ENCODE measurements around the gene SLC30A7.

The SLC30A7 gene

GRCh38 chr1:101002551-101002950, 106.7 kb downstream of the SLC30A7 start:
- Mint-ChIP-seq H3K9me3 (peaks cover 9% of the 10 kb centered on the region), H3K27ac (no peak overlapping the region), H3K4me3 (no peak overlapping the region), H3K4me1 (ENCODE audit: low read depth) (peaks cover 61% of the 10 kb centered on the region), H3K27me3 (no peaks in the 10 kb centered on the region), H3K36me3 (ENCODE audit: low read depth) (peaks cover 83% of the 10 kb centered on the region)
- DNase-seq, result no peak

- H3K27me3 Mint-ChIP-seq, result no peaks in the 10 kb centered on the region
- H3K4me1 Mint-ChIP-seq (ENCODE audit: low read depth), result peaks cover 63% of the 10 kb centered on the region
- no peak overlapping the region for H3K4me3 Mint-ChIP-seq
- peaks cover 82% of the 10 kb centered on the region for H3K36me3 Mint-ChIP-seq (ENCODE audit: low read depth)
- no peak for DNase-seq
- peak overlapping the region; percentile 69 for H3K27ac Mint-ChIP-seq
- H3K9me3 Mint-ChIP-seq, result peaks cover 9% of the 10 kb centered on the region
Observed at GRCh38 chr1:101003012-101003650, 107.2 kb downstream of the SLC30A7 start.

GRCh38 chr1:101004061-101004460, 108.2 kb downstream of the SLC30A7 start:
- H3K4me3 Mint-ChIP-seq, result no peak overlapping the region
- H3K9me3 Mint-ChIP-seq, result peaks cover 9% of the 10 kb centered on the region
- peaks cover 83% of the 10 kb centered on the region for H3K36me3 Mint-ChIP-seq (ENCODE audit: low read depth)
- no peaks in the 10 kb centered on the region for H3K27me3 Mint-ChIP-seq
- peaks cover 63% of the 10 kb centered on the region for H3K4me1 Mint-ChIP-seq (ENCODE audit: low read depth)
- no peak overlapping the region for H3K27ac Mint-ChIP-seq
- no peak for DNase-seq

- Mint-ChIP-seq H3K4me3 (no peak overlapping the region), H3K27ac (no peak overlapping the region), H3K27me3 (no peaks in the 10 kb centered on the region), H3K36me3 (ENCODE audit: low read depth) (peaks cover 87% of the 10 kb centered on the region), H3K4me1 (ENCODE audit: low read depth) (peaks cover 63% of the 10 kb centered on the region), H3K9me3 (peaks cover 9% of the 10 kb centered on the region)
- DNase-seq, result no peak
Observed at GRCh38 chr1:101004670-101005069, 108.8 kb downstream of the SLC30A7 start.

DNA sequence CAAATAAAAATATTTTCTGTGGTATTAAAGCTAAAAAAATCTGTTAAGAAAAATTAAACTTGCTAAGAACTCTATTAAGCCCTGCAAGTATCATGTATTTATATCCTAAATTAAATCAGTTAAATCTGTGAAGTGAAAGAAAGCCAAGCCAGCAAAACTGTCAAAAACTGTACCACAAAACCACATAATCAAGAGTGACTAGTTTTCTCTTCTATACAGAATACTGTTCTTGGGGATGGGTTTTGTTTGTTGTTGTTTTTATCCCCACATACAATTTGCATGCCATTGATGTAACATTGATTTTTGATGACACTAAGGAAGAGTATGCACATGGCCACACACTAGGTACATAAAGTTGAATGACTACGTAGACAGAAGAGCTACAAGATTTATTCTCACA, 109.3 kb downstream of the SLC30A7 start:
- H3K27ac Mint-ChIP-seq, result peak overlapping the region; percentile 53
- H3K27me3 Mint-ChIP-seq, result no peaks in the 10 kb centered on the region
- no peak overlapping the region for H3K4me3 Mint-ChIP-seq
- peaks cover 87% of the 10 kb centered on the region for H3K36me3 Mint-ChIP-seq (ENCODE audit: low read depth)
- peaks cover 65% of the 10 kb centered on the region for H3K4me1 Mint-ChIP-seq (ENCODE audit: low read depth)
- DNase-seq, result no peak
- peaks cover 9% of the 10 kb centered on the region for H3K9me3 Mint-ChIP-seq

- Mint-ChIP-seq H3K4me1 (ENCODE audit: low read depth) (peaks cover 64% of the 10 kb centered on the region), H3K36me3 (ENCODE audit: low read depth) (peaks cover 87% of the 10 kb centered on the region), H3K27ac (peak overlapping the region; percentile 82), H3K4me3 (no peak overlapping the region), H3K9me3 (peaks cover 9% of the 10 kb centered on the region), H3K27me3 (no peaks in the 10 kb centered on the region)
- no peak for DNase-seq
Observed at GRCh38 chr1:101005871-101006270, 110.0 kb downstream of the SLC30A7 start.

DNA sequence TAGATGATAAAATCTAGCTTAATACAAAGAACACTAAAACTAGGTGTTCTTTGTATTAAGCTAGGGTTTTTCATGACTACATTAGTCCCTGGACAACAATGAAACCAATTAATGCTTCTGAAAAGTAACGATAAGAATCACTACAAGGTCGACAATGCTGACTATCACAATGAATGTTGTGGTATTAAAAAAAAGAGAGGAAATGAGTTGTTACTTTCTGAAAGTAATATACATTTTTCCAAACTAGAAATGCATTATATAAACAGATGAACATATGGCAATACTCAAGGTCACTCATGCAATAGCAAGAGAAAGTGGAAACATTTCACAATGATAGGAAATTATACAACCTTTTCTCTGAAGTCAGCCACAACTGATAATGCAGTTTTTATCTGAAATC, 110.7 kb downstream of the SLC30A7 start:
- H3K27me3 Mint-ChIP-seq, result no peaks in the 10 kb centered on the region
- peak overlapping the region; percentile 82 for H3K27ac Mint-ChIP-seq
- no peak overlapping the region for H3K4me3 Mint-ChIP-seq
- DNase-seq, result no peak
- H3K36me3 Mint-ChIP-seq (ENCODE audit: low read depth), result peaks cover 86% of the 10 kb centered on the region
- peaks cover 9% of the 10 kb centered on the region for H3K9me3 Mint-ChIP-seq
- H3K4me1 Mint-ChIP-seq (ENCODE audit: low read depth), result peaks cover 61% of the 10 kb centered on the region

GRCh38 chr1:101008229-101008834, 112.4 kb downstream of the SLC30A7 start:
- H3K4me1 Mint-ChIP-seq (ENCODE audit: low read depth), result peaks cover 45% of the 10 kb centered on the region
- H3K36me3 Mint-ChIP-seq (ENCODE audit: low read depth), result peaks cover 86% of the 10 kb centered on the region
- H3K9me3 Mint-ChIP-seq, result peaks cover 9% of the 10 kb centered on the region
- no peaks in the 10 kb centered on the region for H3K27me3 Mint-ChIP-seq
- DNase-seq, result no peak
- no peak overlapping the region for H3K27ac Mint-ChIP-seq
- no peak overlapping the region for H3K4me3 Mint-ChIP-seq

DNA sequence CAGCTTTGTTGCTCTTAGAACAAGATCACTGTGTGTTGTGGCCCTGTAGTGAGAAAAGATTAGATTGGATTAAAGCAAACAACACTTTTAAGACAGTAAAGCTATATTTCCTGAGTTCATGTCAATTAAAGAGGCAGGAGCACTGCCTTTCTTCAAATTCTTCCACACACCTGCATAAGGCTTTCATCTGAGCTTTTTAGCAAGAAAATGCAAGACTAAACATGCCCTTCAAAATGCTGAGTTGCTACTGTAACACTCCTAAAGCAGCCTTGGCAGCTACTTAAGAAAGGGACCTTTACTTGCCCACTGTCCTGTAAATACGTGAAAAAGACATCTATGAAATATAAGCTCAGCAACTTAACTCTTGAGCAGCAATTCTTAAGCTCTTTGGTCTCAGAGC, 117.9 kb downstream of the SLC30A7 start:
- H3K4me1 Mint-ChIP-seq (ENCODE audit: low read depth), result peaks cover 28% of the 10 kb centered on the region
- H3K27me3 Mint-ChIP-seq, result no peaks in the 10 kb centered on the region
- no peak overlapping the region for H3K27ac Mint-ChIP-seq
- H3K9me3 Mint-ChIP-seq, result peaks cover 3% of the 10 kb centered on the region
- no peak overlapping the region for H3K4me3 Mint-ChIP-seq
- peaks cover 95% of the 10 kb centered on the region for H3K36me3 Mint-ChIP-seq (ENCODE audit: low read depth)
- no peak for DNase-seq

DNA sequence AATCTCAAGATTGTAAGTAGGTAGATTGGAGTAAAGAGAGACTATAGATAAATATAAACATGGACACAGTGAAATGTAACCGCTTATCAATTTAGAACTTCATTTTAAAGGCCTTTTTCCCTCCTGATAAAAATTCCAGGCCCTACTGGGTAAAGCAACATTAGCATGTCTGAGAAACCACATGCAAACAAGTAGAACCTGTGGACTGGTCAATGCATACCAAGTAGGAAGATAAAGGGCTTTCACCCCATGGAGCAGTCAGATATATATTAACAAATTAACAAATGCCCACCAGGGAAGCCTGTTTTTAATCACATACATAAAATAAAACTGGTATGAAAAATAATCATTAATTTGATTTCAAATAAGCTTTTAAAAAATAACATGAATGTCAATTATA, 121.6 kb downstream of the SLC30A7 start:
- H3K9me3 Mint-ChIP-seq, result peaks cover 3% of the 10 kb centered on the region
- no peak overlapping the region for H3K27ac Mint-ChIP-seq
- peaks cover 96% of the 10 kb centered on the region for H3K36me3 Mint-ChIP-seq (ENCODE audit: low read depth)
- H3K4me1 Mint-ChIP-seq (ENCODE audit: low read depth), result peaks cover 49% of the 10 kb centered on the region
- H3K27me3 Mint-ChIP-seq, result no peaks in the 10 kb centered on the region
- H3K4me3 Mint-ChIP-seq, result no peak overlapping the region
- no peak for DNase-seq

- Mint-ChIP-seq H3K4me3 (no peak overlapping the region), H3K36me3 (ENCODE audit: low read depth) (peaks cover 94% of the 10 kb centered on the region), H3K4me1 (ENCODE audit: low read depth) (peaks cover 56% of the 10 kb centered on the region), H3K27ac (peak overlapping the region; percentile 11), H3K9me3 (no peaks in the 10 kb centered on the region), H3K27me3 (no peaks in the 10 kb centered on the region)
- no peak for DNase-seq
Observed at GRCh38 chr1:101022294-101022693, 126.4 kb downstream of the SLC30A7 start.

- no peaks in the 10 kb centered on the region for H3K27me3 Mint-ChIP-seq
- H3K4me1 Mint-ChIP-seq (ENCODE audit: low read depth), result peaks cover 68% of the 10 kb centered on the region
- H3K27ac Mint-ChIP-seq, result peak overlapping the region; percentile 95
- peaks cover 97% of the 10 kb centered on the region for H3K36me3 Mint-ChIP-seq (ENCODE audit: low read depth)
- peak overlapping the region; percentile 91 for H3K4me3 Mint-ChIP-seq
- no peaks in the 10 kb centered on the region for H3K9me3 Mint-ChIP-seq
- peak; percentile 63 for DNase-seq
Observed at GRCh38 chr1:101025283-101025656, 129.4 kb downstream of the SLC30A7 start.

DNA sequence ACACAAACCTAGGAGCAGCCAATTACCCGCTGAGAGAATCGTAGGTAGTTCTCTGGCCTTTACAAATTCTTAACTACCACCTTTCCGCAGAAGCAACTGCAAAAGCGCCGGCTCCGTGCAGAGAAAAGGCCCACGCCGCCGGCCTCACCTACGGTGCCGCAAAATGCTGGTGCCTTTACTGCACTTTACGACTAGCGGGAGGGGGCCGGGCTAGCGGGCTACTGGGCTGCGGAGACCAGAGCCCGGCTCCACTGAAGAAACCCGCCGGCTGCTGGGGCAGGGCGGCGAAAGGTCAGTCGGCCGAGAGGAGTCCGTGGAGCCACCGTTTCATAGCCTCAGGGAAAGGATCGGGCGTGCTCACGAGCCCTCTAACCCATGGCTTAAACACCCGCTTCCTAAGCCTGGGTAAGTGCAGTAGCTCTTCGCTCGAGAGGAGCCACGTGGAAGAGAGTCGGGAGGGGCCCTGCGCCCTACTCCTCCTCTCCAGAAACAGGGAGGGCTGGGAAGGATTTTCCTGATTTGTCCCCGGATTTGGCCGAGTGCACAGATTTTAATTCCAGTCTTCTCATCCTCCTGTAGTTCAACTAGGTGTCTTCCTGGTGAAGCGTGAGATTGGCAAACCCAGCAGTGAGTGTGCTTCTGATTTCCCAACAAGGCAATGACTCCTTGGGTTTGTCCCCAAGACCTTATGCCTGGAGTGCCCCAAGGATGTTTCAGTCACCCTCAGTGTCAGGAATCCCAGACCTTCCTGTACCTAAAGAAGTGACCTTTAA, 130.0 kb downstream of the SLC30A7 start, which contains the start of gene DPH5:
TSS of gene DPH5 (minus strand) at position 128 of the 773 bp plus-strand sequence. CDS start 341 bp downstream, outside the sequence.
- Mint-ChIP-seq H3K4me3 (peak within 1 kb of the TSS; percentile 91), H3K27me3 (no peaks in the 10 kb centered on the region), H3K27ac (peak within 1 kb of the TSS; percentile 95), H3K36me3 (ENCODE audit: low read depth) (peaks cover 95% of the 10 kb centered on the region), H3K4me1 (ENCODE audit: low read depth) (peaks cover 65% of the 10 kb centered on the region), H3K9me3 (no peaks in the 10 kb centered on the region)
- peak; percentile 92 for DNase-seq

- DNase-seq, result no peak
- Mint-ChIP-seq H3K4me3 (peak overlapping the region; percentile 91), H3K4me1 (ENCODE audit: low read depth) (peaks cover 68% of the 10 kb centered on the region), H3K27me3 (no peaks in the 10 kb centered on the region), H3K27ac (peak overlapping the region; percentile 95), H3K9me3 (no peaks in the 10 kb centered on the region), H3K36me3 (ENCODE audit: low read depth) (peaks cover 95% of the 10 kb centered on the region)
Observed at GRCh38 chr1:101026430-101026788, 130.5 kb downstream of the SLC30A7 start.

Data from activated T-cell treated with anti-CD3 and anti-CD28 coated beads, Interleukin-2, amount 50 U/mL, for 24 hours (primary cell).